PC-3 (cell line): ENCODE measurements around the gene UBAC2. TPM values are rescaled to one million over a fixed set of nuclear protein-coding genes. Genes with fewer than 3 reads are reported as not detected.

ENCODE experiments used
- ATAC-seq: fragments of 200-7000 bp; cut with Tn5 transposase; 2 replicates; pipeline ENCODE4 v1.9.1; 2020; ENCODE audit warnings: mild to moderate bottlenecking, moderate library complexity
- BruUV-seq: library from RNA; stranded (reverse); fragments of 400-500 nt; replicated peaks from 2 replicates; lab custom pipeline; 2021; lab: Mats Ljungman, UMichigan
- CTCF ChIA-PET: fragments of 300-600 bp; sonication (Branson Sonifier 250); formaldehyde crosslinking; loops from one replicate; lab custom pipeline; 2022; ENCODE audit warnings: antibody characterized with exemption; lab: Charles Lee
- POLR2A ChIA-PET: fragments of 300-600 bp; sonication (Branson Sonifier 250); formaldehyde crosslinking; loops from one replicate; lab custom pipeline; 2022; ENCODE audit warnings: antibody characterized with exemption; ENCODE audit not compliant: unreplicated experiment; lab: Charles Lee
- DNase-seq: peaks from one replicate; pipeline ENCODE4 v3.0.0-alpha.2; 2015
- H2AFZ ChIP-seq: fragments of 300-600 bp; sonication (generic); 2 replicates; pipeline ENCODE4 v1.6.0; 2016; ENCODE audit warnings: antibody characterized with exemption, low read length
- H3F3A ChIP-seq: fragments of 300-600 bp; sonication (generic); one replicate; pipeline ENCODE4 v1.6.0; 2017; ENCODE audit warnings: antibody characterized with exemption, low read length, control low read depth, mild to moderate bottlenecking; ENCODE audit not compliant: unreplicated experiment
- H3K27ac ChIP-seq: fragments of 300-600 bp; sonication (generic); 2 replicates; pipeline ENCODE4 v1.5.1; 2016; ENCODE audit warnings: mild to moderate bottlenecking, low read length
- H3K27me3 ChIP-seq: fragments of 300-600 bp; sonication (generic); 2 replicates; pipeline ENCODE4 v1.6.1; 2016; ENCODE audit warnings: low read length, mixed read lengths
- H3K36me3 ChIP-seq: fragments of 300-600 bp; sonication (generic); 2 replicates; pipeline ENCODE4 v1.6.1; 2016; ENCODE audit warnings: low read depth, mixed run types, low read length, mixed read lengths
- H3K4me1 ChIP-seq: fragments of 300-600 bp; sonication (generic); 2 replicates; pipeline ENCODE4 v1.5.1; 2016; ENCODE audit warnings: low read length; ENCODE audit not compliant: insufficient read depth
- H3K4me2 ChIP-seq: fragments of 300-600 bp; sonication (generic); 2 replicates; pipeline ENCODE4 v1.6.0; 2016; ENCODE audit warnings: low read length
- H3K4me3 ChIP-seq: fragments of 300-600 bp; sonication (generic); 2 replicates; pipeline ENCODE4 v1.5.1; 2016; ENCODE audit warnings: mild to moderate bottlenecking, low read length, mixed read lengths
- H3K79me2 ChIP-seq: fragments of 300-600 bp; sonication (generic); 2 replicates; pipeline ENCODE4 v1.6.1; 2017; ENCODE audit warnings: low read length, mixed read lengths
- H3K9ac ChIP-seq: fragments of 300-600 bp; sonication (generic); 2 replicates; pipeline ENCODE4 v1.6.0; 2016; ENCODE audit warnings: mild to moderate bottlenecking, low read length
- H3K9me2 ChIP-seq: fragments of 300-600 bp; sonication (generic); replicated peaks from 2 replicates; pipeline ENCODE4 v1.6.1; 2016; ENCODE audit warnings: mixed run types, low read length, mixed read lengths
- H3K9me3 ChIP-seq: fragments of 300-600 bp; sonication (generic); 2 replicates; pipeline ENCODE4 v1.6.1; 2016; ENCODE audit warnings: low read length, mixed read lengths
- H4K20me1 ChIP-seq: fragments of 300-600 bp; sonication (generic); 2 replicates; pipeline ENCODE4 v1.6.1; 2016; ENCODE audit warnings: low read length, mixed read lengths
- EZH2 ChIP-seq: fragments of 300-600 bp; sonication (generic); IDR thresholded peaks from one replicate; pipeline ENCODE4 v1.6.1; 2017; ENCODE audit warnings: antibody characterized with exemption, mild to moderate bottlenecking, low read length; ENCODE audit not compliant: unreplicated experiment
- EZH2phosphoT487 ChIP-seq: fragments of 300-600 bp; sonication (generic); IDR thresholded peaks from 2 replicates; pipeline ENCODE4 v1.6.1; 2018; ENCODE audit warnings: mild to moderate bottlenecking, antibody characterized with exemption, low read length, borderline replicate concordance
- intact Hi-C: fragments of 100-400 bp; cut with micrococcal nuclease; formaldehyde crosslinking; loops from 2 replicates; pipeline ENCODE4 v1.9.0; 2023
- total RNA-seq: library from RNA; depleted of rRNA; stranded (reverse); fragments of >200 nt; gene quantifications from 2 replicates; pipeline ENCODE4 v1.2.3, GENCODE V29; 2014
- TF ChIP-seq, protein P1 (sequence below): fragments of 300-600 bp; sonication (generic); conservative IDR thresholded peaks from 2 replicates; pipeline ENCODE4 v1.5.1; 2017; ENCODE audit warnings: antibody characterized with exemption, low read depth, mild to moderate bottlenecking, low read length

The UBAC2 gene
- total RNA-seq, 1 experiment from 2014 or later: 34.5 TPM

DNA sequence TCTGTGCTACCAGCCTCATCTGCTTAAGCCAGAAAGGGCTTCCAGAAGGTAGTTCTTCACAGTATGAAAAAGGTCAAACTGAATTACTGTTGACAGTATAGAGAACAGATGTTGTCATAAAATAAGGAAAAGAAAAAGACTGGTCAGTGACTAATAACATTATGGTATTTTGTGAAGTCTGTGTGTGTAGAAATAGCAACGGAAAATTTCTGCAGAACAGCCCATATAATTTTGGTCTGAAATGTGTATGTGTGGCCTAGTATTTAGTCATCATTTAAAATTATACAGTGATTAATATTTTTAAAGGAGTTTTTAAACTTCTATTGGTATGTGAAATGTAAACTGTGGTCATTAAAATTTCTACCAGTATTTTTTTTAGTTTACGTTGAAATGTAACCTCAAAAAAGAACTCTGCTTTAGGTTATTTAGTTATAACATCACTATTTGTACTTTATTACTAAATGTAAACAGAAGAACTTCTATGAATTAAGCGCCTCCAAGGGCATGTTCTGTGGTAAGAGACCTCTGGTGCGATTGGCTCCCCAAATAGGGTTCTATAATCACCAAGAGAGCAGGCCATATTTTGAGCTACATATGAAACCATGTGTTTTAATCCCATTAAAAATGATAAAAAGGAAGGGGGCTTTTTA, 109.9 kb downstream of the UBAC2 start:
- no peak overlapping the region for H3K4me3 ChIP-seq
- BruUV-seq: no TSS peak
- no peak overlapping the region for H2AFZ ChIP-seq
- peak; percentile 67 for ATAC-seq
- no peaks in the 10 kb centered on the region for H3K9me2 ChIP-seq
- TF ChIP-seq EZH2phosphoT487 (no peak), EZH2 (no peak)
- TF ChIP-seq, protein P1, sequence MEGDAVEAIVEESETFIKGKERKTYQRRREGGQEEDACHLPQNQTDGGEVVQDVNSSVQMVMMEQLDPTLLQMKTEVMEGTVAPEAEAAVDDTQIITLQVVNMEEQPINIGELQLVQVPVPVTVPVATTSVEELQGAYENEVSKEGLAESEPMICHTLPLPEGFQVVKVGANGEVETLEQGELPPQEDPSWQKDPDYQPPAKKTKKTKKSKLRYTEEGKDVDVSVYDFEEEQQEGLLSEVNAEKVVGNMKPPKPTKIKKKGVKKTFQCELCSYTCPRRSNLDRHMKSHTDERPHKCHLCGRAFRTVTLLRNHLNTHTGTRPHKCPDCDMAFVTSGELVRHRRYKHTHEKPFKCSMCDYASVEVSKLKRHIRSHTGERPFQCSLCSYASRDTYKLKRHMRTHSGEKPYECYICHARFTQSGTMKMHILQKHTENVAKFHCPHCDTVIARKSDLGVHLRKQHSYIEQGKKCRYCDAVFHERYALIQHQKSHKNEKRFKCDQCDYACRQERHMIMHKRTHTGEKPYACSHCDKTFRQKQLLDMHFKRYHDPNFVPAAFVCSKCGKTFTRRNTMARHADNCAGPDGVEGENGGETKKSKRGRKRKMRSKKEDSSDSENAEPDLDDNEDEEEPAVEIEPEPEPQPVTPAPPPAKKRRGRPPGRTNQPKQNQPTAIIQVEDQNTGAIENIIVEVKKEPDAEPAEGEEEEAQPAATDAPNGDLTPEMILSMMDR: no peak
- no peaks in the 10 kb centered on the region for H4K20me1 ChIP-seq
- CTCF ChIA-PET: no interaction called here
- no peaks in the 10 kb centered on the region for H3F3A ChIP-seq
- intact Hi-C loops: no loop called here
- H3K36me3 ChIP-seq: no peaks in the 10 kb centered on the region
- peak overlapping the region; percentile 64 for H3K27ac ChIP-seq
- POLR2A ChIA-PET: interaction anchor here (0.6 kb wide), 1 partner anchor 24 kb away, joined by 3 read pairs; no protein-coding TSS in a partner anchor
- H3K4me1 ChIP-seq: peaks cover 33% of the 10 kb centered on the region
- H3K79me2 ChIP-seq: no peaks in the 10 kb centered on the region; the same call in 1 of the 2 replicates
- peak overlapping the region; percentile 26; the same call in 1 of the 2 replicates for H3K4me2 ChIP-seq
- no peaks in the 10 kb centered on the region for H3K27me3 ChIP-seq
- DNase-seq: peak; percentile 29
- H3K9me3 ChIP-seq: no peaks in the 10 kb centered on the region
- H3K9ac ChIP-seq: no peak overlapping the region

DNA sequence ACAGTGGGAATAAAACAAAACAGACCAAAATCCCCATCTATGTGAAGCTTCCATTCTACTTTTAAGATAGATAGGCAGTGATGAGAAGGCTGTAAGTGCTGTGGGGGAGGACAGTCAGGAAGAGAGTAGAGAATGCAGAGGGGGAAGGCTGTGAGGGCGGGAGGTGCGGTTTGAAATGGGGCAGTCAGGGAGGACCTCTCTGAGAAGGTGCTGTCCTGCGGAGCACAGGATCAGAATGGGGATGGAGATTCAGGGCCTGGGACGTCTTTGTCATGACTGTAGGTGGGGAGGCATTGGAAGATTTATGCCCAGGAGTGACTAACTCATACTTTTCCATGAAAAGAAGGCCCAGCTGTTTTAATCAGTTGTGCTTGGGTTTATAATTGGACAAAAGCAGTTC, 110.5 kb downstream of the UBAC2 start:
- H3F3A ChIP-seq: no peaks in the 10 kb centered on the region
- H4K20me1 ChIP-seq: no peaks in the 10 kb centered on the region
- no peaks in the 10 kb centered on the region for H3K9me3 ChIP-seq
- no peak for TF ChIP-seq EZH2
- no peak for TF ChIP-seq EZH2phosphoT487
- TF ChIP-seq, protein P1: no peak
- H3K4me2 ChIP-seq: no peak overlapping the region
- H3K36me3 ChIP-seq: no peaks in the 10 kb centered on the region
- H3K27me3 ChIP-seq: no peaks in the 10 kb centered on the region
- no peak overlapping the region for H2AFZ ChIP-seq
- H3K27ac ChIP-seq: peak overlapping the region; percentile 64; the same call in 1 of the 2 replicates
- DNase-seq (no peak), ATAC-seq (no peak)
- no peaks in the 10 kb centered on the region for H3K9me2 ChIP-seq
- no peak overlapping the region for H3K4me3 ChIP-seq
- intact Hi-C loops: no loop called here
- no peak overlapping the region for H3K9ac ChIP-seq
- POLR2A ChIA-PET: interaction anchor here (0.6 kb wide), 1 partner anchor 23 kb away, joined by 3 read pairs; no protein-coding TSS in a partner anchor
- CTCF ChIA-PET: no interaction called here
- H3K4me1 ChIP-seq: peaks cover 33% of the 10 kb centered on the region
- BruUV-seq: no TSS peak
- H3K79me2 ChIP-seq: no peaks in the 10 kb centered on the region; the same call in 1 of the 2 replicates

DNA sequence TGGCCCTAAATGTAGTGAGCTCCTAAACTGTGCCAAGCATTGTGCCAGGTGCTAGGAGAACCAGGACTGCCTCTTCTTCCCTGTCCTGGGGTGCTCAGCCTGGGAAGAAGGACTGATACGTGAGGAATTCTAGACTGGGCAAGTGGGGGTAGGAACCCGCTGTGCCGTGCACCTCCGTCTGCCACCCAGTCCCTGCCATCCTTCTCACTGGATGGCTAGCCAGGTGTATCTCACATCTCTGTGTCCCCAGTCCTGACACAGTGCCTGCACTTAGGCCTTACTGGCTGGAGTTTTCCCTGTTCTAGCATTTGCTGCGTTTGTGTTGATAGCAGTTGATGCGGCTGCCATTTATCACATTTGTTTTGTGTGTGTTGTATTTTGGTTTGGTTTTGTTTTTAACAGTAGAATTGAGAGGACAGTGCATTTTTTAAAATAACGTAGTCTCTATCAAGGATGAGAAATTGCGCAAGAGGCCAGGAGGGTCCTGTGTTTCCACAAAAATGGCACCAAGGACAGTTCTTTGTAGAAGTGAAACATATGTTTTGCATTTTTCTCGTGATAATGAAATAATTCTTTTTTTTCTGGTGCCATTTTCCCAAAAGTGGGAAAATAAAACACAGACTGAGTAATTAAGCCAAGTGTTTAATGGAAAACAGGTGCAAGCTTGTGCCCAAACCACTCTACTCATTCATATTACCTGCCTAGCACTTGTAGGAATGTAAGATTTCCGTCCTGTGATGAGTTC, 111.3 kb downstream of the UBAC2 start:
- POLR2A ChIA-PET: no interaction called here
- H2AFZ ChIP-seq: no peak overlapping the region
- H3K4me1 ChIP-seq: peaks cover 33% of the 10 kb centered on the region
- H3K9ac ChIP-seq: no peak overlapping the region
- no TSS peak for BruUV-seq
- H3K9me3 ChIP-seq: no peaks in the 10 kb centered on the region
- H3K4me3 ChIP-seq: no peak overlapping the region
- ATAC-seq (no peak), DNase-seq (no peak)
- H3F3A ChIP-seq: no peaks in the 10 kb centered on the region
- no peak overlapping the region for H3K27ac ChIP-seq
- H3K9me2 ChIP-seq: no peaks in the 10 kb centered on the region
- no peak overlapping the region for H3K4me2 ChIP-seq
- no peaks in the 10 kb centered on the region for H3K36me3 ChIP-seq
- H3K79me2 ChIP-seq: no peaks in the 10 kb centered on the region; the same call in 1 of the 2 replicates
- intact Hi-C loops: no loop called here
- no peaks in the 10 kb centered on the region for H3K27me3 ChIP-seq
- TF ChIP-seq, protein P1: no peak
- TF ChIP-seq EZH2phosphoT487 (no peak), EZH2 (no peak)
- no peaks in the 10 kb centered on the region for H4K20me1 ChIP-seq
- CTCF ChIA-PET: no interaction called here
